Immature natural killer cell (primary cell): ENCODE measurements around the gene WDFY3. TPM values are rescaled to one million over a fixed set of nuclear protein-coding genes. Genes with fewer than 3 reads are reported as not detected.

Experiments used
- DNase-seq, 3 donors: peaks; one replicate each; pipeline ENCODE4 v3.0.0; 2022; ENCODE audit warnings: mixed read lengths in 1 of 3
- H3K27ac Mint-ChIP-seq, 6 donors: one replicate each; pipeline ENCODE4 v1.8.0; 2020; ENCODE audit warnings: mixed read lengths in 6 of 6, mild to moderate bottlenecking in 5 of 6, inconsistent platforms in 4 of 6, moderate library complexity in 3 of 6
- H3K27me3 Mint-ChIP-seq, 3 donors: one replicate each; pipeline ENCODE4 v1.8.0; 2020 to 2021; ENCODE audit warnings: low read depth in 3 of 3, mild to moderate bottlenecking in 3 of 3, mixed read lengths in 3 of 3, moderate library complexity in 3 of 3, inconsistent platforms in 1 of 3
- H3K36me3 Mint-ChIP-seq, 3 donors: one replicate each; pipeline ENCODE4 v1.8.0; 2020; ENCODE audit warnings: mixed read lengths in 3 of 3, inconsistent platforms in 2 of 3, mild to moderate bottlenecking in 2 of 3
- H3K4me1 Mint-ChIP-seq, 2 donors: one replicate each; pipeline ENCODE4 v1.8.0; 2020; ENCODE audit warnings: inconsistent platforms in 2 of 2, mild to moderate bottlenecking in 2 of 2, mixed read lengths in 2 of 2, moderate library complexity in 1 of 2
- H3K4me3 Mint-ChIP-seq, 5 donors: one replicate each; pipeline ENCODE4 v1.8.0; 2020; ENCODE audit warnings: mild to moderate bottlenecking in 5 of 5, mixed read lengths in 5 of 5, inconsistent platforms in 3 of 5, moderate library complexity in 3 of 5
- H3K9me3 Mint-ChIP-seq, 6 donors: one replicate each; pipeline ENCODE4 v1.8.0; 2020; ENCODE audit warnings: mild to moderate bottlenecking in 6 of 6, mixed read lengths in 6 of 6, inconsistent platforms in 4 of 6, moderate library complexity in 3 of 6
- polyA plus RNA-seq, 3 donors: library from polyadenylated mRNA; unstranded; fragments of 300-500 nt; fragmentation: Illumina TruSeq; gene quantifications; one replicate each; pipeline ENCODE4 v1.2.3, GENCODE V29; 2021

The WDFY3 gene
- polyA plus RNA-seq, 3 donors from 2014 or later: 0.02 TPM; not detected in 2

DNA sequence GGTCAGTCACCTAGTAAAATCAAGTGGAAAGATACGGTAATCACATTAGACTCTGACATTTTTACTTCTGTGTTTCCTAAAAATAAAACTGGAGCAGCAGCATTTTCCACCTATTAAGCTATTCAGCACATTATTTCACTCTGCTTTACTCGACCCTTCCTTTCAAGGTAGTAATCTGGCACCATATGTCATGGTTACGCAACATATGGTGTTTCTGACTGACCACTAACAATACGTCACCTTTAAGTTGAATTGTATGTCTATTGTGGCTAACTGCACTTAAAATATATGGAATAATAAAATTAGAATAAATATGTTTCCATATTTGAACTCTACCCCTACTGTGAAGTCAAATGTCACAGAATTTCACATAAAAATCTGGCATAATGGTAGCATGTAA, 214.8 kb downstream of the WDFY3 start:
- Mint-ChIP-seq H3K27ac (no peak overlapping the region), H3K27me3 (no peaks in the 10 kb centered on the region), H3K9me3 (peaks cover 0 to 10% (median 2%) of the 10 kb centered on the region in 6 donors), H3K36me3 (no peaks in the 10 kb centered on the region), H3K4me3 (no peak overlapping the region), H3K4me1 (no peaks in the 10 kb centered on the region)
- DNase-seq: no peak

DNA sequence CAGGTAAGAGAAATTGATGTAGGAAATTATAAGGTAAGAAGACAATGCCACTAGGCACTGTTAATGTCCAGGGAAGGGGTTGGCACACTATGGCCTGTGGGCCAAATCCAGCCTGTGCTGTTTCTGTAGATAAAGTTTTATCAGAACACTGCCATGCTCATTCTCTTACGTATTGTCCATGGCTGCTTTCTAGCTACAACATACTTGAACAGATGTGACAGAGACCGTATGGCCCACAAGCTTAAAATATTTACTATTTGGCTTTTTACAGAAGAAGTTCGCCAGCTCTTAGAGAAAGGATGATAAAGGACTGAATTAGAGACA, 215.6 kb downstream of the WDFY3 start:
- Mint-ChIP-seq H3K36me3 (no peaks in the 10 kb centered on the region), H3K4me1 (no peaks in the 10 kb centered on the region), H3K27me3 (no peaks in the 10 kb centered on the region), H3K9me3 (peaks cover 0 to 10% (median 2%) of the 10 kb centered on the region in 6 donors), H3K4me3 (no peak overlapping the region), H3K27ac (no peak overlapping the region)
- DNase-seq: no peak

DNA sequence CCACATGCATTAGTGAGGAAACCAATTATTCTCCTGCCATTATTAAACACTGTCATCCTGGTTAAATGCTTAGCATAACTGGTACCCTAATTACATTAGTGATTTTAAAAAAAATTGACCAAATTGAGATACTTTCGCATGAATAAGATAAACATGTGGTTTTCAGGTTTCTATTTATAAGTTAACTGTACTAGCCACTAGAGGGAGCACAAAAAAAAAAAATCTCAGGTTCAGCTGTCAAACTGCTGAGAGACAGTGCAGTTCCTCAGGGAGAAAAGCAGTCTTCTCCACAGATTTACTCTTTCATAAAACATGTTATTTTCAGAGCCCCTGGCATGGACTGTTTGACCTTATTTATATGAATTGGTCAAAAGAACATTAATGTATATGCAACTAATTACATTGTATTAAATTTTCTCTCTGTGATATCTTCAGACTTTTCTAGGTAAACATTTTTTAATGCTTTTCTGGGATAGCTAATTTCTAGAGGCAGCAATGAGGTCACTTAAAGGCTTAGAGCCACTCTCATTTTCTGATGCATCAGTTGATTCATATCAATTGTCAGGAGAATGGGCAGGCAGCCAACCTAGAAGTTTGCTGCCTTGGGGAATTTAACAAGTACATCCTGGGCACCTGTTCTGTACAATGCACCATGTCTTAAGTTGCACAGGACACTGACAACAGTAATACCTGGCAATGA, 216.1 kb downstream of the WDFY3 start:
- DNase-seq: no peak
- Mint-ChIP-seq H3K4me3 (no peak overlapping the region), H3K9me3 (peaks cover 0 to 10% (median 2%) of the 10 kb centered on the region in 6 donors), H3K4me1 (no peaks in the 10 kb centered on the region), H3K36me3 (no peaks in the 10 kb centered on the region), H3K27ac (no peak overlapping the region), H3K27me3 (no peaks in the 10 kb centered on the region)

DNA sequence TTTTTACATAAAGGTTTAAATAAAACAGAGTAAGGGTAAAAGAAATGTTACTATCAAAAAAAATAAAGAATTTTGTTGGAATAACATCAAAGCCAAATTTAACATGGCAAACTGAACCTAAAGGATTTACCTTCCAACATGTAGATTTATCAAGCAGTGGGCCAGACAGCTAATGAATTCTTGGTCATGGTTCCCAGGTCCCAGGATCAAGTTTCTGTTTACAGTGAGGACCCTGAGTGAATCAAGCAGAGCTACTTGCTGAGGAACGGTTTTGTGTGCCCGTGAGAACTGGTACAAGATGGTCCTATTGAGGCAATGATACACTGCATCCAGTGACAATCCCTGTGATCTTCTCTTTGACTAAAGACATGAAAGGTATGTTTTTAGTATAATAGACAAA, 226.4 kb downstream of the WDFY3 start:
- Mint-ChIP-seq H3K27ac (no peak overlapping the region), H3K36me3 (no peaks in the 10 kb centered on the region), H3K9me3 (peaks cover 0 to 13% (median 4%) of the 10 kb centered on the region in 6 donors), H3K27me3 (no peaks in the 10 kb centered on the region), H3K4me3 (no peak overlapping the region), H3K4me1 (no peaks in the 10 kb centered on the region)
- no peak for DNase-seq

DNA sequence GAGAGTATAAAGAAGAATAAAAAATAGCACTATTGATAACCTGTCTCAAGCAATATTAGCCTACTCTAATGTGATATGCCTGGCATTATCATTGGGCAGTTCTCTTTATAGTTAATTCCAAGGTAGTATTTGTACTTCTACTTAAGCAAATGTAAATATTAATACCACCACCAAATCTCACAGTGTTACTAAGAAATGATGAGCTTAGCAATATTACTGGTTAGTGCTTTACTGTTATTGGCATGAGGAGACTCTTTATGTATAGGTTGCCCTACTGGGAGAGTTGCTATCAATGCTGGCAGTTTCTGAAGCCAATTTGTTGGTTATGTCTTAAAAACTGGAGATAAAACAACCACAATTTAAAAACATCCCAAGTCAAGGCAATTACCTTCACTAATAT, 227.9 kb downstream of the WDFY3 start:
- Mint-ChIP-seq H3K36me3 (no peaks in the 10 kb centered on the region), H3K27me3 (no peaks in the 10 kb centered on the region), H3K27ac (no peak overlapping the region), H3K4me1 (no peaks in the 10 kb centered on the region), H3K9me3 (peaks cover 0 to 8% (median 4%) of the 10 kb centered on the region in 6 donors), H3K4me3 (no peak overlapping the region)
- DNase-seq: no peak

DNA sequence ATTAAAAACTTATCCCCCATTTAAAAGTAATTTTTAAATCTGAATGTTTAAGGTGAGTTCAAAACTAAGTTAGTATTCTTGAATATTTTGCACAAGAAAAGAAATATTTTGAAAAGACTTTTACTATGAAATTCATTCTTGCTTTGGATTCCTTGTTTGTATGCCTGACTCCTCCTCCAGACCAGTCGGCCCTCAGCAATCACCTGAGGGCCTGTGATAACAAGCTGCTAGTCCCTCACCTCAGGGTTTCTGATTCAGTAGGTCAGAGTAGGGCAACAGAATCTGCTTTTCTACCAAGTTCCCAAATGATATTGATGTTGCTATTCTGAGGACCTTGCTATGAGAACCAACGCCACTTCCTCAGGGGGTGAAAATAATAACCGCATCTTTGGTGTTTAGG, 228.8 kb downstream of the WDFY3 start:
- H3K4me1 Mint-ChIP-seq: no peaks in the 10 kb centered on the region
- H3K36me3 Mint-ChIP-seq: no peaks in the 10 kb centered on the region
- peaks cover 0 to 6% (median 2%) of the 10 kb centered on the region in 6 donors for H3K9me3 Mint-ChIP-seq
- no peak for DNase-seq
- no peaks in the 10 kb centered on the region for H3K27me3 Mint-ChIP-seq
- H3K27ac Mint-ChIP-seq: no peak overlapping the region
- no peak overlapping the region for H3K4me3 Mint-ChIP-seq

DNA sequence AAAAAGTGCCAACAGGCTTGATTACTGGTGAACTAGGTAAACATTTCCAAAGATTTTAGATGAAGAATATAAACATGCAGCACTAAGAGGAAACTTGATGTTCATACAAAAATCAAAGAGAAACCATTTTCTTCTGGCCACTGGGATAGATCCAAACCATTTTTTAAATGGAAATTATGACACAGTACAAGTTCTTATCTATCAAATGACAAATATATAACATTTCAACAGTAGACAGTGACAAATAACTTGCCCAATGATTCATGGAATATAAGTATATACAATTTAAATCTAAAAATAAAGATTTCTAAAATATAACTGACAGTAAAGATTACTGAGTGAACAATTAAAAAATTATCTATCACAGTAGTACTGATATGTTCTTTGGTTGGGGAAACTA, 232.5 kb downstream of the WDFY3 start:
- Mint-ChIP-seq H3K4me3 (no peak overlapping the region), H3K36me3 (no peaks in the 10 kb centered on the region), H3K27ac (no peak overlapping the region), H3K4me1 (no peaks in the 10 kb centered on the region), H3K9me3 (peaks cover 0 to 9% (median 1%) of the 10 kb centered on the region in 6 donors), H3K27me3 (no peaks in the 10 kb centered on the region)
- DNase-seq: no peak

DNA sequence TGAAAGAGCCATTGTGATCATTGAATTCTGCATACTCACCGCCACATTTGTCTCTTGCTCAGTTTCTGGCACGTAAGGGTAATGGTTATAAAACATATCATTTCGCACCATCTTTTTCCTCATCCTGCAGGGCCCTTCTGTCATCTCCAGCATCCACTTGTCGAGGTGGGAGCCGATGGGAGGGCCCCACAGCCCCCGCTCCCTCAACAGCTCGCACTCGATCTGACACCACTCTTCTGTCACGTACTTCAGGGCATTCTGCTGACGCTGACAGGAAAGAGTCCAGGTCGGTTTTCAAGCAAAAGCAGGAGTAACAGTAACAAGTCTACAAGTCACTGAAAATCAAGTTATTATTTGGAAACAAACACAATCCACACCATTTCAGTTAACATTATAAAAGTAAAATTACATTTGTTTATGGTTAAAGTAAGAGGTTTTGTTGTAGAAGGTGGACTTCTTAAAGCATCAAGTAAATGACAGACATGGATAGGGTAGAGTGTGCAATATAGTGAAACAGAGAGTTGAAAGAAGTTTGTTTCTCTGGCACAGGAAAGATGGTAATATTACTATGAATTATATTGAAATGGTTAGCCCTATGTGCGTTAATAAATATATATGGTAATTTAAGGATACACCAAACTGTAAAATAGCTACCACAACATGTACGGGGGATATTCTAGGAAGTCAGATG, 233.0 kb downstream of the WDFY3 start:
- H3K9me3 Mint-ChIP-seq: peaks cover 0 to 5% (median 0%) of the 10 kb centered on the region in 6 donors
- H3K36me3 Mint-ChIP-seq: no peaks in the 10 kb centered on the region
- H3K4me3 Mint-ChIP-seq: no peak overlapping the region
- no peaks in the 10 kb centered on the region for H3K4me1 Mint-ChIP-seq
- H3K27me3 Mint-ChIP-seq: no peaks in the 10 kb centered on the region
- DNase-seq: no peak
- no peak overlapping the region for H3K27ac Mint-ChIP-seq

DNA sequence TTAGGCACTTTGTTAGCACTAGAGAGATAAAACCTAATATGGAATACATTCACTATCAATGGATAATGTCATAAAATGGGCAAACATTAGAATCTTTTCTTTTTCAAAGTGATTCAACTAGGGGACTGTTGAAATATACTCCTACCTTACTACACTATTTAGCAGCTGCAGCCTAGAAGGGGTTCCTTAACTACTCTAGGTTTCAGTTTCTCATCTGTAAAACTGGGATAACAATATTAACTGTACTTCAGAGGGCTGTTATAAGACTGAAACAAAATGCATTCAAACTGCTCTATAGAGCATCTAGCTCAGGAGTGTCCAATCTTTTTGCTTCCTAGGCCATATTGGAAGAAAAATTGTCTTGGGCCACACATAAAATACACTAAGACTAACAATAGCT, 236.1 kb downstream of the WDFY3 start:
- Mint-ChIP-seq H3K4me3 (no peak overlapping the region), H3K27ac (no peak overlapping the region), H3K27me3 (no peaks in the 10 kb centered on the region), H3K9me3 (peaks cover 0 to 18% (median 3%) of the 10 kb centered on the region in 6 donors), H3K36me3 (no peaks in the 10 kb centered on the region), H3K4me1 (no peaks in the 10 kb centered on the region)
- DNase-seq: no peak

DNA sequence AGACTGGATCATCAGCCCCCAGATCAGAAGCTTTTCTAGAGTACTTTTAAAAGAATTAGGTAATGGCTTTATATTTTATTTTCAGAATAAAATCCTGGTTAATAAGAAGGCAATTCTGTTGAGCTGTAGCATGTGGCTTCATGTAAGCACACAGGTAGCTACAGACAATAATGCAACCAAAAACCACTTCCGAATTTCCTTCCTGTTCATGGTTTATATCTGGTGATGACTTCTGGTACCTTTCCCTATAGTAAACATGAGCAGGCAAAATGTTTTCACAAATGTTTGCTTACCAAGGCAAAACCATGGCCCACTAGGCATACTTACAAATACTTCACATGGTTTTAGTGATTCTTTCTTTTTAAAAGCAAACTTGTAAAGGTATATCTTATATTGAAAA, 239.0 kb downstream of the WDFY3 start:
- no peak overlapping the region for H3K4me3 Mint-ChIP-seq
- DNase-seq: no peak
- no peaks in the 10 kb centered on the region for H3K27me3 Mint-ChIP-seq
- no peaks in the 10 kb centered on the region for H3K4me1 Mint-ChIP-seq
- peaks cover 0 to 21% (median 3%) of the 10 kb centered on the region in 6 donors for H3K9me3 Mint-ChIP-seq
- H3K27ac Mint-ChIP-seq: no peak overlapping the region
- no peaks in the 10 kb centered on the region for H3K36me3 Mint-ChIP-seq

DNA sequence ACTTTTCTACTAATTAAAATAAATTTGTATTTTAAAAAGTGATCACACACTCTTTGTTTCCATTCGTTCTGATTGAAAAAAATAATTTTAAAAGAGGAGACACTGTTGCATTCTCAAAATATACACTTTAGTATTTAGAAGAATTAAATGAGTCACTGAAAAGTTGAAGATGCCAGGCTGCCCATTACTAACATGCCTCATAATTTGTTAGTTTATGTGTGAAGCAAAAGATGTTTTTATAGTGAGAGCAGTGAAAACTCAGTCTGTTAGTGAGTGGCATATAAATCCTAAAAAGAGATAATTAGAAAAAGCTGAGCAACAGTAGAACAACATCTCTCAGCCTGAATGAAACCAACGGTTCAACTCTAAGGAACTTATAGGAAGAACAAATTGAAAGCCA, 240.1 kb downstream of the WDFY3 start:
- Mint-ChIP-seq H3K9me3 (peaks cover 0 to 20% (median 3%) of the 10 kb centered on the region in 6 donors), H3K36me3 (no peaks in the 10 kb centered on the region), H3K27me3 (no peaks in the 10 kb centered on the region), H3K4me3 (no peak overlapping the region), H3K4me1 (no peaks in the 10 kb centered on the region), H3K27ac (no peak overlapping the region)
- DNase-seq: no peak

DNA sequence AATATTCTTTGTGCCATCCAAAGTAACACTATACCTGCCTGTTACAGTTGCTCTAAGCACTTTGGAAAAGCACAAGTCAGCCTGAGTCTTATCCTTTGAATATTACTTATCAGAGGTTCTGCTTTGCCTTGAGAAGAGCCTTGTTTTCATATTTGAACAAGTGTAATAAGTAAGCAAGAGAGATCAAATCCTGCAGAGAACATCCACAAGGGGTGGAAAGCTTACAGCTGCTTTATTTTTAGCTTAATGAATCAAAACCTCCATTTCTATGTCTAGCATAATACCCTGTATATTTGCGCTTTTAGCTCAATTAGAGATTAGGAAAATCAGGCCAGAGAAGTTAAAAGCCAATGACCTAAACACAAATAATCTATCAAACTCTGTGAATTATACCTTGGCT, 243.8 kb downstream of the WDFY3 start:
- H3K4me3 Mint-ChIP-seq: no peak overlapping the region
- no peak for DNase-seq
- no peaks in the 10 kb centered on the region for H3K36me3 Mint-ChIP-seq
- no peaks in the 10 kb centered on the region for H3K4me1 Mint-ChIP-seq
- no peak overlapping the region for H3K27ac Mint-ChIP-seq
- peaks cover 0 to 16% (median 3%) of the 10 kb centered on the region in 6 donors for H3K9me3 Mint-ChIP-seq
- no peaks in the 10 kb centered on the region for H3K27me3 Mint-ChIP-seq

DNA sequence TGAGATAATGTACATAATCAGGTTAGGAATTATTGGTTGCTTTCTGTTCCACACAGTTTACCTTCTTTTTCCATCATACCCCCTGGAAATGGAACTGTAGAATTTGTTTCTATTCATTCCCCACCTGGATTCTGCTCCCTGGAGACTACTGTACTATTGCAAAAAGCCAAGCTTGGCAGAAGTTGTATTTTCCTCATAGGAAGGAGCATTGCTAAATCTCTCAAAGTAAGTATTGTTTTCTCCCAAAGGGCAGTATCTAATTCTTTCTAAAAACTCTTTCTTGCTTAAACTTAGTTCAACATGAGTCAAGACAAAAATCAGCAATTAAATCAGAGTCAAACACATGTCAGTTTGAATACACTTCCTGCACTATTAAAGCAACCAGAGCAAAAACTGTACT, 247.4 kb downstream of the WDFY3 start:
- no peaks in the 10 kb centered on the region for H3K36me3 Mint-ChIP-seq
- H3K27me3 Mint-ChIP-seq: no peaks in the 10 kb centered on the region
- no peaks in the 10 kb centered on the region for H3K4me1 Mint-ChIP-seq
- H3K4me3 Mint-ChIP-seq: no peak overlapping the region
- H3K9me3 Mint-ChIP-seq: peaks cover 0 to 11% (median 2%) of the 10 kb centered on the region in 6 donors
- H3K27ac Mint-ChIP-seq: no peak overlapping the region
- DNase-seq: no peak

DNA sequence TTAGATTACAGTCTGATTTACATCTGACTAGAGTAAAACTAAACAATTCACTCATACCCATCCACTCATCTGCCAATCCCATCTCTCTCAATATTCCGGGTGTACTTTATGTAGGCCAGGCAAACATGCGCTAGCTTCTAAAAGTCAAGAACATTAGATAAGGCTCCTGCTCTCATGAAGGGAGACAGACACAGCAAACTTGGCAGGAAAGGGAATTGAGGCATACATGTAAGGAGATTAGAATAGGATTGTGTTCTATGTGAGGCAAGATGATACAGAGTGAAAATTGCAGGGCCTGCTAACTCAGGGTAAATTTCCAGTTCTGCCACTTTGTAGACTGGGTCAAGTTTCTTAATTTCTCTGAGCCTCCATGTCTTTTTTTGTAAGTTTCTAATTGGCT, 247.8 kb downstream of the WDFY3 start:
- no peak for DNase-seq
- Mint-ChIP-seq H3K36me3 (no peaks in the 10 kb centered on the region), H3K4me1 (no peaks in the 10 kb centered on the region), H3K9me3 (peaks cover 0 to 11% (median 2%) of the 10 kb centered on the region in 6 donors), H3K4me3 (no peak overlapping the region), H3K27ac (no peak overlapping the region), H3K27me3 (no peaks in the 10 kb centered on the region)

DNA sequence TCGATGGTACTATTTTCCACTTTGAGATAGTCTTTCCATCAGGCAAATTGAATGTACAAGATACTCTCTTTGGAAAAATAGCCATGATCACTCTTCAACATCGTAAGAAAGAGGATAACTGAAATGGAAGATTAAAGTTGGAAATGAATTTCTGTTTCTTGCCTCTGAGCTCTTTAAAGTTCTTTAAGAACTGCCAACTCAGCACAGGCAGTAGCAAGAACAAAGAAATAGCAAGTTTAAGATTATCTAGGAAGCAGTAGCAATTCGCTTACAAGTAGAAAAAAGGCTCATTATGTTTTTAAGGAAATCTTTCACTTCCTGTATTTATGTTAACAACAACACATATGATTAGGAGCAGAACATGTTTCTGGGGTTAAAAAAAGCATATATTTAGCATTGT, 255.9 kb downstream of the WDFY3 start:
- DNase-seq: no peak
- peaks cover 0 to 1% (median 0%) of the 10 kb centered on the region in 3 donors for H3K27me3 Mint-ChIP-seq
- H3K36me3 Mint-ChIP-seq: no peaks in the 10 kb centered on the region
- peaks cover 0 to 11% (median 6%) of the 10 kb centered on the region in 6 donors for H3K9me3 Mint-ChIP-seq
- H3K4me3 Mint-ChIP-seq: no peak overlapping the region
- H3K4me1 Mint-ChIP-seq: no peaks in the 10 kb centered on the region
- no peak overlapping the region for H3K27ac Mint-ChIP-seq
